Tibial nerve (tissue), 4 donors: ENCODE measurements around the gene RNF130.

Source experiments
- EP300 ChIP-seq, 2 donors: sonication (generic); formaldehyde crosslinking; IDR thresholded peaks; one replicate each; pipeline ENCODE4 v1.6.1; 2017; ENCODE audit warnings: antibody characterized with exemption in 2 of 2, mild to moderate bottlenecking in 1 of 2
- POLR2A ChIP-seq, 2 donors: fragments of 450-650 bp; IDR thresholded peaks; one replicate each; pipeline ENCODE4 v1.6.1; 2017; ENCODE audit warnings: antibody characterized with exemption in 2 of 2, mild to moderate bottlenecking in 2 of 2, moderate library complexity in 2 of 2
- TF ChIP-seq, protein P1 (sequence below), 5 experiments: fragments of 200-600 bp in 3 of 5; fragments of 450-650 bp in 2 of 5; sonication (generic) in 3 of 5; IDR thresholded peaks; one replicate each; pipeline ENCODE4 v1.5.1; 2016 to 2019; ENCODE audit warnings: antibody characterized with exemption in 5 of 5, mild to moderate bottlenecking in 3 of 5, moderate library complexity in 2 of 5

DNA sequence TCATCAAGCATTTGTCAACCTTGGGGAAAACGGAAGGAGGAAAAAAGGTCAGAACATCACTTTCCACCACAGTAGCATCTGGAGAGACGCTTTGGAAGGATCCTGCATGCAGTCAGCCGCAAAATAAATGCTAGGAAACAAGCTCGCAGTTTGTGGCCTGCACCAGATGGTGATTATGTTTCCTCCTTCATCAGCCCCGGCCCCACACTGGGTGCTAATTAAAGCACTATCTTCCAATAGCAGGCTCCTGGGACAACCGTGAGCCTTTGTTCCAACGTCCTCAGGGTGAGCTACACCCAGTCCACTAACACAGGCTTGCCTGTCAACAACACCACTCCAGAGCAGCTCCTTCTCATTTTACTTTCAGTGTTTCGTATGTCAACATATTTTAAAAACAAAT is 64.0 kb downstream of the RNF130 start:
- TF ChIP-seq, protein P1, sequence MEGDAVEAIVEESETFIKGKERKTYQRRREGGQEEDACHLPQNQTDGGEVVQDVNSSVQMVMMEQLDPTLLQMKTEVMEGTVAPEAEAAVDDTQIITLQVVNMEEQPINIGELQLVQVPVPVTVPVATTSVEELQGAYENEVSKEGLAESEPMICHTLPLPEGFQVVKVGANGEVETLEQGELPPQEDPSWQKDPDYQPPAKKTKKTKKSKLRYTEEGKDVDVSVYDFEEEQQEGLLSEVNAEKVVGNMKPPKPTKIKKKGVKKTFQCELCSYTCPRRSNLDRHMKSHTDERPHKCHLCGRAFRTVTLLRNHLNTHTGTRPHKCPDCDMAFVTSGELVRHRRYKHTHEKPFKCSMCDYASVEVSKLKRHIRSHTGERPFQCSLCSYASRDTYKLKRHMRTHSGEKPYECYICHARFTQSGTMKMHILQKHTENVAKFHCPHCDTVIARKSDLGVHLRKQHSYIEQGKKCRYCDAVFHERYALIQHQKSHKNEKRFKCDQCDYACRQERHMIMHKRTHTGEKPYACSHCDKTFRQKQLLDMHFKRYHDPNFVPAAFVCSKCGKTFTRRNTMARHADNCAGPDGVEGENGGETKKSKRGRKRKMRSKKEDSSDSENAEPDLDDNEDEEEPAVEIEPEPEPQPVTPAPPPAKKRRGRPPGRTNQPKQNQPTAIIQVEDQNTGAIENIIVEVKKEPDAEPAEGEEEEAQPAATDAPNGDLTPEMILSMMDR (IDR thresholded peaks at IDR 0.05) = no peak
- TF ChIP-seq EP300 (IDR thresholded peaks at IDR 0.05) = no peak
- no peak for TF ChIP-seq POLR2A (IDR thresholded peaks at IDR 0.05)
